LNCaP clone FGC (cell line): ENCODE results near the gene UGT1A8.
"Not testable (repeated sequence)": the region's sequence is repeated elsewhere in the genome, so short reads cannot be mapped to it uniquely, and the experiment has no call there.

ENCODE experiments used
- DNase-seq: peaks from one replicate; pipeline ENCODE4 v3.0.0-alpha.2; 2011; ENCODE audit warnings: low read depth
- H3K4me3 ChIP-seq: 2 replicates; pipeline ENCODE4 v1.5.1; 2011; ENCODE audit warnings: mild to moderate bottlenecking, low read depth, low read length, control low read depth
- TF ChIP-seq, protein P1 (sequence below): IDR thresholded peaks from 2 replicates; pipeline ENCODE4 v1.5.1; 2012; ENCODE audit warnings: mild to moderate bottlenecking; ENCODE audit not compliant: control insufficient read depth, insufficient read depth; ENCODE audit errors: extremely low read depth

UGT1A8 gene

DNA sequence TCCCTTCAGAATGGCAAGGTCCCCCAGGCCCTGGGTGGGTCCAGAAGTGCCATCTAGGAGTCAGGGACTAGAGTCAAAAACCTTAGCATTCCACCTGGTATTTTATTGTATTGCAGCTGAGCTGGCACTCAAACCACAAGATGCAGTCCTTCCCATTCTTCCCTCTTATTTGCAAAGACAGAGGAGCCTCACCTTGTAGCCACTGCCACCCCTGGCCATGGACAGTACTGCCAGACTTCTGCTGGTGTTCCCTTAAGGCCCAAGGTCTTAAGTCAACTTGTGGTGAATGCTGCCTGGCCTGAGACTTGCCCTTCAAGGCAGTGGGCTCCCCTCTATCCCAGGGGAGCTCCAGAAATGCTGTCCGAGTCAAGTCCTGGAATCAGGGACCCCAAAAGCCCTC, 25.7 kb downstream of the UGT1A8 start:
- no peak overlapping the region for H3K4me3 ChIP-seq
- TF ChIP-seq, protein P1, sequence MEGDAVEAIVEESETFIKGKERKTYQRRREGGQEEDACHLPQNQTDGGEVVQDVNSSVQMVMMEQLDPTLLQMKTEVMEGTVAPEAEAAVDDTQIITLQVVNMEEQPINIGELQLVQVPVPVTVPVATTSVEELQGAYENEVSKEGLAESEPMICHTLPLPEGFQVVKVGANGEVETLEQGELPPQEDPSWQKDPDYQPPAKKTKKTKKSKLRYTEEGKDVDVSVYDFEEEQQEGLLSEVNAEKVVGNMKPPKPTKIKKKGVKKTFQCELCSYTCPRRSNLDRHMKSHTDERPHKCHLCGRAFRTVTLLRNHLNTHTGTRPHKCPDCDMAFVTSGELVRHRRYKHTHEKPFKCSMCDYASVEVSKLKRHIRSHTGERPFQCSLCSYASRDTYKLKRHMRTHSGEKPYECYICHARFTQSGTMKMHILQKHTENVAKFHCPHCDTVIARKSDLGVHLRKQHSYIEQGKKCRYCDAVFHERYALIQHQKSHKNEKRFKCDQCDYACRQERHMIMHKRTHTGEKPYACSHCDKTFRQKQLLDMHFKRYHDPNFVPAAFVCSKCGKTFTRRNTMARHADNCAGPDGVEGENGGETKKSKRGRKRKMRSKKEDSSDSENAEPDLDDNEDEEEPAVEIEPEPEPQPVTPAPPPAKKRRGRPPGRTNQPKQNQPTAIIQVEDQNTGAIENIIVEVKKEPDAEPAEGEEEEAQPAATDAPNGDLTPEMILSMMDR: 0 out of 2 replicates have a peak, but pooled peaks have one; percentile 14
- DNase-seq: no peak

DNA sequence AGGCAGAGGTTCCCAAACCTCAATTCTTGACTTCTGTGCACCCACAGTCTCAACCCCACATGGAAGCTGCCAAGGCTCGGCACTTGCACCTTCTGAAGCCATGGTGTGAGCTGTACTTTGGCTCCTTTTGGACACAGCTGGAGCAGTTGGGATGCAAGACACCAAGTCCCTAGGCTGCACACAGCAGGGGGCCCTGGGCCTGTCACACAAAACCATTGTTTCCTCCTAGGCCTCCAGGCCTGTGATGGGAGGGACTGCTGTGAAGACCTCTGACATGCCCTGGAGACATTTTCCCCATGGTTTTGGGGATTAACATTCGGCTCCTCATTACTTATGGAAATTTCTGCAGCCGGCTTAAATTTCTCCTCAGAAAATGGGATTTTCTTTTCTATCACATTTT, 28.6 kb downstream of the UGT1A8 start:
- DNase-seq: not testable (repeated sequence)

GRCh38 chr2:233650981-233651380, 33.5 kb downstream of the UGT1A8 start:
- H3K4me3 ChIP-seq: no peak overlapping the region
- TF ChIP-seq, protein P1: no peak
- no peak for DNase-seq

More for the DNA sequence above, 28.6 kb downstream of the UGT1A8 start:
- not testable (repeated sequence) for H3K4me3 ChIP-seq

GRCh38 chr2:233651430-233651829, 34.0 kb downstream of the UGT1A8 start:
- TF ChIP-seq, protein P1: no peak
- DNase-seq: no peak
- H3K4me3 ChIP-seq: no peak overlapping the region

- H3K4me3 ChIP-seq: no peak overlapping the region
- TF ChIP-seq, protein P1: no peak
- DNase-seq: no peak
Measured at GRCh38 chr2:233654501-233654900, 37.1 kb downstream of the UGT1A8 start.

GRCh38 chr2:233655043-233655442, 37.6 kb downstream of the UGT1A8 start:
- no peak for DNase-seq
- TF ChIP-seq, protein P1: no peak
- no peak overlapping the region for H3K4me3 ChIP-seq

GRCh38 chr2:233655943-233656342, 38.5 kb downstream of the UGT1A8 start:
- not testable (repeated sequence) for DNase-seq, H3K4me3 ChIP-seq

DNA sequence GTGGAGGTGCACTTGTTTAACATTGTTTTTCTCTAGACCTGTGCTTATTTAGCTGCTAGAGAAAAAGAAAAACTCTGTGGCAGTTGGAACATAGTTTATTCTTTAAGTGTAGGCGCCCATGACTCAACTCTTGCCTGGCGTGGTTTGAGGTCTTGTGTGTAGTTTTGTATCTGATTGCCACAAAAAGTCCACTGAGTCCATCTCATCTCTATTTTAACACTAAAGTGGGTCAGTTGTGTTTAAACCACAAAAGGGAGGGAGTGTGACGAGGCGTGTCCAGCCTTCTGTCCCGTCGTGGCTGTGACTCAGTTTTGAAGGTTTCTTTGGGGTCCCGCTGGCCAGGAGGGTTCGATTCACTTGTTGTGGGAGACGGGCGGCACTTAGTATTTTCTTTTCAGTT, 39.0 kb downstream of the UGT1A8 start:
- DNase-seq: no peak
- no peak overlapping the region for H3K4me3 ChIP-seq
- TF ChIP-seq, protein P1: no peak
